ENCODE measurements around the gene CKMT1A.

DNA sequence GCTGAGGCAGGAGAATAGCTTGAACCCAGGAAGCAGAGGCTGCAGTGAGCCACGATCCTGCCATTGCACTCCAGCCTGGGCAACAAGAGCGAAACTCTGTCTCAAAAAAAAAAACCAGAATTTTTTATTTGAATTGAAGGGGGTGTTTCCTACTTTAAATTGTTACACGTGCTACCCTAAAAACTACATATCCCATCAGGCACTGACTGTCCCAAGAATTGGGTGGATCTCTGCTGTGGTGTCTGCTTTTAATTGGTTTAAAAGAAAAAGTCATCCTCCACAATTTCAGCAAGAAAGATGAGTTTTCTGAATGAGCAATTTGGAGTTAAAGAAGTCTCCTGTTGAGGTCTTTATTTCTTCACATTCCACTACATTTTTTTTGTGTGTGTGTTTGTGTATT is 54.7 kb downstream of the CKMT1A start:
- TF ChIP-seq CTCF (IDR thresholded peaks at IDR 0.05; ENCODE audit: poor library complexity, severe bottlenecking), result no peak
- no peak for TF ChIP-seq MXI1 (conservative IDR thresholded peaks at IDR 0.05; ENCODE audit: poor library complexity, severe bottlenecking)
- TF ChIP-seq REST (IDR thresholded peaks at IDR 0.05; ENCODE audit: borderline replicate concordance), result no peak
- no peak for TF ChIP-seq EZH2 (IDR thresholded peaks at IDR 0.05; ENCODE audit: borderline replicate concordance, insufficient read depth, low read length, poor library complexity, severe bottlenecking)
- no peak for TF ChIP-seq RAD21 (conservative IDR thresholded peaks at IDR 0.05)
- TF ChIP-seq EP300 (conservative IDR thresholded peaks at IDR 0.05; ENCODE audit: poor library complexity, severe bottlenecking), result no peak
- TF ChIP-seq SMC3 (conservative IDR thresholded peaks at IDR 0.05; ENCODE audit: poor library complexity), result no peak

Measured in neural cell (in vitro differentiated cells).